Muscle layer of duodenum (tissue), 2 donors: ENCODE data around the gene CADM4.

Source experiments
- H3K27ac ChIP-seq: one replicate; pipeline ENCODE4 v1.7.0; 2013; ENCODE audit warnings: mild to moderate bottlenecking, low read length
- H3K27me3 ChIP-seq: one replicate; pipeline ENCODE4 v1.7.0; 2013; ENCODE audit warnings: low read depth, mild to moderate bottlenecking, control low read depth, low read length
- H3K36me3 ChIP-seq, 2 donors: one replicate each; pipeline ENCODE4 v1.7.0; 2013; ENCODE audit warnings: low read length in 2 of 2, control low read depth in 1 of 2, mild to moderate bottlenecking in 1 of 2; ENCODE audit not compliant: insufficient read depth in 2 of 2, control insufficient read depth in 1 of 2
- H3K4me1 ChIP-seq, 2 donors: one replicate each; pipeline ENCODE4 v1.7.0; 2013; ENCODE audit warnings: low read length in 2 of 2, mild to moderate bottlenecking in 2 of 2, control low read depth in 1 of 2, moderate library complexity in 1 of 2; ENCODE audit not compliant: insufficient read depth in 2 of 2, control insufficient read depth in 1 of 2
- H3K4me3 ChIP-seq, 2 donors: one replicate each; pipeline ENCODE4 v1.7.0; 2013; ENCODE audit warnings: low read length in 2 of 2, low read depth in 1 of 2, mild to moderate bottlenecking in 1 of 2
- H3K9me3 ChIP-seq, 2 donors: one replicate each; pipeline ENCODE4 v1.7.0; 2013; ENCODE audit warnings: low read length in 2 of 2, control low read depth in 1 of 2, mild to moderate bottlenecking in 1 of 2; ENCODE audit not compliant: control insufficient read depth in 1 of 2
- donor health status: healthy.

Gene CADM4

GRCh38 chr19:43575156-43575950 lies 64.3 kb downstream of the CADM4 start, which contains the start of the genes PINLYP and XRCC1:
Gene PINLYP (plus strand): TSS chr19:43575801. CDS start chr19:43577192, 1,391 bp downstream.
Gene XRCC1 (minus strand): TSS chr19:43575527. CDS start chr19:43575458, 69 bp downstream.
- no peaks in the 10 kb centered on the region for H3K9me3 ChIP-seq
- peak within 1 kb of the TSS; percentile 97 for H3K27ac ChIP-seq
- peaks cover 3 to 4% of the 10 kb centered on the region in 2 donors for H3K36me3 ChIP-seq
- H3K4me1 ChIP-seq, result peaks cover 7 to 9% of the 10 kb centered on the region in 2 donors
- H3K4me3 ChIP-seq, result peak within 1 kb of the TSS; percentile 97 to 100
- no peaks in the 10 kb centered on the region for H3K27me3 ChIP-seq

GRCh38 chr19:43574424-43575155 lies 65.1 kb downstream of the CADM4 start:
- no peaks in the 10 kb centered on the region for H3K27me3 ChIP-seq
- H3K4me1 ChIP-seq, result peaks cover 7 to 9% of the 10 kb centered on the region in 2 donors
- H3K36me3 ChIP-seq, result peaks cover 3 to 4% of the 10 kb centered on the region in 2 donors
- H3K9me3 ChIP-seq, result no peaks in the 10 kb centered on the region
- peak overlapping the region; percentile 97 for H3K27ac ChIP-seq
- peak overlapping the region; percentile 97 to 100 for H3K4me3 ChIP-seq
